ENCODE results near the gene KCNH2.

GRCh38 chr7:151008143-151008510 is 30.0 kb upstream of the KCNH2 start:
- TF ChIP-seq CTCF (IDR thresholded peaks at IDR 0.05; ENCODE audit: low read depth, low read length) (no peak), MYC (IDR thresholded peaks at IDR 0.05; ENCODE audit: low read depth, low read length) (no peak), POLR2A (IDR thresholded peaks at IDR 0.05; ENCODE audit: extremely low read depth, insufficient read length) (no peak)
